B cell (primary cell): ENCODE measurements around the gene RIMS3. TPM values are rescaled to one million over a fixed set of nuclear protein-coding genes. Genes with fewer than 3 reads are reported as not detected.

Source experiments
- ATAC-seq: fragments of 200-7000 bp; cut with Tn5 transposase; one replicate; pipeline ENCODE4 v1.10.0; 2021; ENCODE audit warnings: low read depth, mild to moderate bottlenecking, moderate number of reproducible peaks, moderate library complexity
- CTCF ChIA-PET: fragments of 350-600 bp; sonication (Branson Sonifier 250); formaldehyde crosslinking; loops from one replicate; lab custom pipeline; 2021; ENCODE audit warnings: antibody characterized with exemption, inconsistent platforms; lab: Charles Lee
- POLR2A ChIA-PET: fragments of 350-600 bp; sonication (Branson Sonifier 250); formaldehyde crosslinking; loops from one replicate; lab custom pipeline; 2021; ENCODE audit warnings: antibody characterized with exemption; lab: Charles Lee
- DNase-seq: peaks from one replicate; pipeline ENCODE4 v3.0.0; 2013
- H2AFZ ChIP-seq: 2 replicates; pipeline ENCODE4 v1.6.1; 2012; ENCODE audit warnings: mild to moderate bottlenecking, low read depth, low read length; ENCODE audit not compliant: insufficient read depth, poor library complexity, severe bottlenecking
- H3K27ac ChIP-seq, 2 donors: 1 replicate in 1 of 2; 2 replicates in 1 of 2; pipeline ENCODE4 v1.5.1; 2012 to 2013; ENCODE audit warnings: low read length in 2 of 2, mild to moderate bottlenecking in 2 of 2, moderate library complexity in 1 of 2
- H3K27me3 ChIP-seq, 4 experiments: fragments of 200-600 bp in 1 of 4; sonication (generic) in 1 of 4; replicated peaks in 1 of 4; 1 replicate in 2 of 4; 2 replicates in 2 of 4; pipeline versions ENCODE4 v1.6.1 to v1.7.0; 2013 to 2016; ENCODE audit warnings: low read length in 3 of 4, mild to moderate bottlenecking in 2 of 4, mixed read lengths in 1 of 4, moderate library complexity in 1 of 4; ENCODE audit not compliant: insufficient read depth in 4 of 4, control insufficient read depth in 3 of 4; ENCODE audit errors: control extremely low read depth in 1 of 4
- H3K36me3 ChIP-seq, 2 experiments: replicated peaks in 1 of 2; 1 replicate in 1 of 2; 2 replicates in 1 of 2; pipeline versions ENCODE4 v1.6.1 to v1.7.1; 2013; ENCODE audit warnings: low read length in 1 of 2; ENCODE audit not compliant: insufficient read depth in 2 of 2, control insufficient read depth in 1 of 2; ENCODE audit errors: control extremely low read depth in 1 of 2, extremely low read depth in 1 of 2
- H3K4me1 ChIP-seq, 2 donors: fragments of 200-600 bp in 1 of 2; sonication (generic) in 1 of 2; 1 replicate in 1 of 2; 2 replicates in 1 of 2; pipeline versions ENCODE4 v1.5.1 to v1.6.1; 2013 to 2017; ENCODE audit warnings: low read length in 2 of 2; ENCODE audit not compliant: control insufficient read depth in 2 of 2, insufficient read depth in 2 of 2
- H3K4me2 ChIP-seq: replicated peaks from 2 replicates; pipeline ENCODE3; 2012; ENCODE audit warnings: mild to moderate bottlenecking, low read depth, low read length; ENCODE audit not compliant: poor library complexity, severe bottlenecking
- H3K4me3 ChIP-seq, 5 experiments: fragments of 200-600 bp in 1 of 5; sonication (generic) in 1 of 5; 1 replicate in 3 of 5; 2 replicates in 2 of 5; pipeline versions ENCODE4 v1.5.1 to v1.7.0; 2011 to 2016; ENCODE audit warnings: low read length in 4 of 5, mild to moderate bottlenecking in 4 of 5, low read depth in 2 of 5, control low read depth in 1 of 5, moderate library complexity in 1 of 5; ENCODE audit not compliant: insufficient read depth in 1 of 5; ENCODE audit errors: control extremely low read depth in 1 of 5, extremely low read depth in 1 of 5
- H3K79me2 ChIP-seq: fragments of 200-600 bp; sonication (generic); one replicate; pipeline ENCODE4 v1.6.0; 2016; ENCODE audit warnings: low read length; ENCODE audit not compliant: control insufficient read depth, insufficient read depth
- H3K9ac ChIP-seq: fragments of 200-600 bp; sonication (generic); 2 replicates; pipeline ENCODE4 v1.6.1; 2017; ENCODE audit warnings: mild to moderate bottlenecking, low read length, moderate library complexity
- H3K9me3 ChIP-seq, 3 donors: one replicate each; pipeline versions ENCODE4 v1.6.1 to v1.7.1; 2013; ENCODE audit warnings: low read length in 2 of 3; ENCODE audit not compliant: control insufficient read depth in 2 of 3, insufficient read depth in 1 of 3; ENCODE audit errors: control extremely low read depth in 1 of 3
- H4K20me1 ChIP-seq: 2 replicates; pipeline ENCODE4 v1.6.0; 2012; ENCODE audit warnings: mild to moderate bottlenecking, low read length; ENCODE audit not compliant: insufficient read depth, control insufficient read depth, poor library complexity, severe bottlenecking
- H3K27ac Mint-ChIP-seq: one replicate; pipeline ENCODE4 v1.8.0; 2021; ENCODE audit warnings: mixed read lengths
- H3K27me3 Mint-ChIP-seq: one replicate; pipeline ENCODE4 v1.8.0; 2021; ENCODE audit warnings: mixed read lengths
- H3K4me1 Mint-ChIP-seq: one replicate; pipeline ENCODE4 v1.8.0; 2021; ENCODE audit warnings: mixed read lengths
- H3K4me3 Mint-ChIP-seq: one replicate; pipeline ENCODE4 v1.8.0; 2021; ENCODE audit warnings: mixed read lengths
- H3K9me3 Mint-ChIP-seq: one replicate; pipeline ENCODE4 v1.8.0; 2022; ENCODE audit warnings: mixed read lengths; ENCODE audit not compliant: insufficient read depth
- EZH2 ChIP-seq: IDR thresholded peaks from 2 replicates; pipeline ENCODE4 v1.6.1; 2012; ENCODE audit warnings: borderline replicate concordance, low read depth, mild to moderate bottlenecking, moderate library complexity, low read length; ENCODE audit not compliant: insufficient read depth, poor library complexity, severe bottlenecking
- WGBS: methylation state at CpG from one replicate; pipeline ENCODE4 v1.1.5; 2013; ENCODE audit warnings: missing lambda C conversion rate; ENCODE audit not compliant: insufficient coverage; 5-methylcytosine and 5-hydroxymethylcytosine counted together
- intact Hi-C: fragments of 100-400 bp; cut with micrococcal nuclease; formaldehyde crosslinking; loops from one replicate; pipeline ENCODE4 v1.10.0; 2022
- polyA plus RNA-seq: library from polyadenylated mRNA; depleted of rRNA; stranded (reverse); fragments of >200 nt; gene quantifications from 2 replicates; pipeline ENCODE4 v1.2.3, GENCODE V29; 2012
- total RNA-seq, 2 donors: library from RNA; stranded (reverse); fragments of 120-200 nt in 1 of 2; gene quantifications; 1 replicate in 1 of 2; 2 replicates in 1 of 2; pipeline versions ENCODE4 v1.2.3 to v1.2.4, GENCODE V29; 2013 to 2022
- TF ChIP-seq, protein P1 (sequence below): fragments of 200-600 bp; IDR thresholded peaks from one replicate; pipeline ENCODE4 v1.8.0; 2022; ENCODE audit warnings: antibody characterized with exemption, mild to moderate bottlenecking

RIMS3 gene
- total and polyA plus RNA-seq, 2 donors (not counting 1 experiment from before 2014, with no cell fraction given) = 1.1 to 5.4 TPM

DNA sequence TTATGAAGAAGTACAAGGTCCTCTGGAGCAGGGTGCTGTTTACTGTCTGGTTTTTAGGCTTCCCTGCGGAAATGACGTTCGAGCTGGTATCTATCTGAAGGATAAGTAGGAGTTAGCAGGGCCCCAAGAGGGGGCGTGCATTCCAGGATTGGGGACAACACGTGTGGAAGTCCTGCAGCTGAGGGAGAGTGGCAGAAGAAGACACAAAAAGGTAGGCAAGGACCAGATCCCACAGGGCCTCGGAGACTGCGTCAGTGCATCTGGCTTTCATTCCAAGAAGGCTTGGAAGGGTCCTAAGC lies 5.9 kb downstream of the RIMS3 start:
- peaks cover 3% of the 10 kb centered on the region for H3K27me3 Mint-ChIP-seq
- no peak overlapping the region for H3K9ac ChIP-seq
- H3K4me1 ChIP-seq = peaks cover 0 to 2% of the 10 kb centered on the region in 2 donors
- ChIA-PET POLR2A (no interaction called here), CTCF (interaction anchor here (1.8 kb wide), 1 partner anchor 10 kb away, joined by 7 read pairs; no protein-coding TSS in a partner anchor)
- no peaks in the 10 kb centered on the region for H3K36me3 ChIP-seq
- no peaks in the 10 kb centered on the region for H3K79me2 ChIP-seq
- intact Hi-C loops = no loop called here
- no peak overlapping the region for H3K4me3 Mint-ChIP-seq
- DNase-seq (no peak), ATAC-seq (no peak)
- H3K27ac ChIP-seq = no peak overlapping the region
- H3K4me2 ChIP-seq = no peak overlapping the region
- peaks cover 13% of the 10 kb centered on the region for H3K4me1 Mint-ChIP-seq
- TF ChIP-seq EZH2 = no peak
- TF ChIP-seq, protein P1, sequence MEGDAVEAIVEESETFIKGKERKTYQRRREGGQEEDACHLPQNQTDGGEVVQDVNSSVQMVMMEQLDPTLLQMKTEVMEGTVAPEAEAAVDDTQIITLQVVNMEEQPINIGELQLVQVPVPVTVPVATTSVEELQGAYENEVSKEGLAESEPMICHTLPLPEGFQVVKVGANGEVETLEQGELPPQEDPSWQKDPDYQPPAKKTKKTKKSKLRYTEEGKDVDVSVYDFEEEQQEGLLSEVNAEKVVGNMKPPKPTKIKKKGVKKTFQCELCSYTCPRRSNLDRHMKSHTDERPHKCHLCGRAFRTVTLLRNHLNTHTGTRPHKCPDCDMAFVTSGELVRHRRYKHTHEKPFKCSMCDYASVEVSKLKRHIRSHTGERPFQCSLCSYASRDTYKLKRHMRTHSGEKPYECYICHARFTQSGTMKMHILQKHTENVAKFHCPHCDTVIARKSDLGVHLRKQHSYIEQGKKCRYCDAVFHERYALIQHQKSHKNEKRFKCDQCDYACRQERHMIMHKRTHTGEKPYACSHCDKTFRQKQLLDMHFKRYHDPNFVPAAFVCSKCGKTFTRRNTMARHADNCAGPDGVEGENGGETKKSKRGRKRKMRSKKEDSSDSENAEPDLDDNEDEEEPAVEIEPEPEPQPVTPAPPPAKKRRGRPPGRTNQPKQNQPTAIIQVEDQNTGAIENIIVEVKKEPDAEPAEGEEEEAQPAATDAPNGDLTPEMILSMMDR = no peak
- 85% methylated on average over 7 of the region's 7 CpGs for WGBS
- H2AFZ ChIP-seq = no peak overlapping the region
- H3K9me3 ChIP-seq = no peaks in the 10 kb centered on the region
- no peaks in the 10 kb centered on the region for H3K27me3 ChIP-seq
- no peak overlapping the region for H3K27ac Mint-ChIP-seq
- H3K9me3 Mint-ChIP-seq = no peaks in the 10 kb centered on the region
- H3K4me3 ChIP-seq = no peak overlapping the region
- H4K20me1 ChIP-seq = no peaks in the 10 kb centered on the region

DNA sequence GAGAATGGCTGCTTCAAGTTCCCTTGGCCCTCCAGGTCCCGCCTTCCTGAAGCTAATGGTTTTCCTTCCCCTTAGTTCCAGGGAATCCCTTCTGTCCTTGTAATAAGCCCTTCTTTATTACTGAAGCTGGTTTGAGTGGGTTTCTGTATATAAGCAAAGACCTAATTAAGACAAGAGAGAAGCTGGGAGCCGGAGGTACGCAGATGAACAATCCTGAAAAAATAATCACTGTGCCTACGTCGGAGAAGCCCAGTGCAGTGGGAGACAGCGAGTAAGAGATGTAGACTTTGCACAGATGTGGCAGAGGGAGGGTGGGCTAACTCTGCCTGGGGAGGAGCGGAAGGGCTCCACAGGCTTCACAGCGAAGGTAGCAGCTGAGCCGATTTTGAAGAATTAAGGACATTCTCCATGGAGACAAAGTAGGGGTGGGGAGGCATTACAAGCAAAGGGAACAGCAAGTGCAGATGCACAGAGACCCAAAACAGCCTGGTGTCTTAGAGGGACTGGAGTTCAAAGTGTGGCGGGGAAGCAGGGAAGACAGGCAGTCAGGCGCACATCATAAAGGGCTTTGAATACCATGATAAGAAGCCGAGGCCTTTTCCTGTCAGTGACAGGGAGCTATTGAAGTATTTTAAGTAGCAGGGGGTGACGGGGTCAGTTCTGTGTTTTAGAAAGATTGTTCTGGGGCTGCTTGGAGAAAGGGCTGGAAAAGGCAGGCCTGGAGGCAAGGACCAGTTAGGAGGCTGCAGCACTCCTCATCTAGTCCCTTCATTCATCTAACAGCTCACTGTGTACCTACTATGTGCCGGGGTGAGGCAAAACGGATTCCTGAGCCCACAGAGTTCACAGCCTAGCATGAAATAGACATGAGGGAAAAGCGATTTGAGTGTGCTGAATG lies 6.5 kb downstream of the RIMS3 start:
- ChIA-PET POLR2A (no interaction called here), CTCF (interaction anchor here (1.4 to 1.8 kb wide), 2 partner anchors 10 to 48 kb away, joined by 3 to 7 read pairs; no protein-coding TSS in a partner anchor)
- H3K27ac Mint-ChIP-seq = no peak overlapping the region
- no peaks in the 10 kb centered on the region for H3K4me1 ChIP-seq
- H2AFZ ChIP-seq = no peak overlapping the region
- H3K4me2 ChIP-seq = no peak overlapping the region
- H3K36me3 ChIP-seq = no peaks in the 10 kb centered on the region
- no peak overlapping the region for H3K27ac ChIP-seq
- no peaks in the 10 kb centered on the region for H3K9me3 Mint-ChIP-seq
- no peaks in the 10 kb centered on the region for H3K27me3 ChIP-seq
- H3K27me3 Mint-ChIP-seq = peaks cover 8% of the 10 kb centered on the region
- peaks cover 14% of the 10 kb centered on the region for H3K4me1 Mint-ChIP-seq
- H3K4me3 ChIP-seq = no peak overlapping the region
- DNase-seq = no peak
- no peaks in the 10 kb centered on the region for H3K9me3 ChIP-seq
- 90% methylated on average over 15 of the region's 16 CpGs for WGBS
- intact Hi-C loops = no loop called here
- TF ChIP-seq, protein P1 = no peak
- TF ChIP-seq EZH2 = no peak
- no peak overlapping the region for H3K9ac ChIP-seq
- no peaks in the 10 kb centered on the region for H3K79me2 ChIP-seq
- no peaks in the 10 kb centered on the region for H4K20me1 ChIP-seq
- ATAC-seq = no peak
- no peak overlapping the region for H3K4me3 Mint-ChIP-seq
